Right lobe of liver (tissue), 4 donors: ENCODE data around the gene ARMH3.

ENCODE experiments used
- CTCF ChIP-seq, 4 donors: fragments of 200-600 bp in 3 of 4; fragments of 450-650 bp in 1 of 4; IDR thresholded peaks; one replicate each; pipeline versions ENCODE4 v1.5.1 to v1.8.0; 2016 to 2022; ENCODE audit warnings: antibody characterized with exemption in 4 of 4, mild to moderate bottlenecking in 2 of 4
- POLR2A ChIP-seq: fragments of 450-650 bp; IDR thresholded peaks from one replicate; pipeline ENCODE4 v1.6.1; 2017; ENCODE audit warnings: antibody characterized with exemption, mild to moderate bottlenecking
- donor health status: DM: no; HTN: no; CAD: no.
- donor health status: DM: no; HTN: no; CAD: no.
- donor health status: DM: no; HTN: yes; CAD: no.

- TF ChIP-seq CTCF (IDR thresholded peaks at IDR 0.05) (peak; percentile 84 to 95 (median 90)), POLR2A (no peak)
Measured at GRCh38 chr10:102009801-102010425, 46.1 kb downstream of the ARMH3 start.
